Naive B cell (primary cell): ENCODE measurements around the gene MPHOSPH10. TPM values are rescaled to one million over a fixed set of nuclear protein-coding genes. Genes with fewer than 3 reads are reported as not detected.
A peak's percentile ranks its signal among the peaks of the same experiment; 100 is the strongest.
"Not testable (repeated sequence)": the region's sequence is repeated elsewhere in the genome, so short reads cannot be mapped to it uniquely, and the experiment has no call there.

Experiments used
- ATAC-seq, 2 donors: fragments of 150-1000 bp; cut with Tn5 transposase; 2 replicates each; pipeline ENCODE4 v1.10.0; 2021; ENCODE audit warnings: low read depth in 2 of 2, mild to moderate bottlenecking in 2 of 2, moderate library complexity in 2 of 2
- DNase-seq: peaks from one replicate; pipeline ENCODE4 v3.0.0; 2022
- H3K27ac Mint-ChIP-seq, 6 donors: one replicate each; pipeline ENCODE4 v1.8.0; 2020 to 2022; ENCODE audit warnings: mild to moderate bottlenecking in 6 of 6, mixed read lengths in 6 of 6, moderate library complexity in 5 of 6, inconsistent platforms in 2 of 6
- H3K27me3 Mint-ChIP-seq, 3 donors: one replicate each; pipeline ENCODE4 v1.8.0; 2021 to 2022; ENCODE audit warnings: mixed read lengths in 3 of 3, mild to moderate bottlenecking in 1 of 3
- H3K36me3 Mint-ChIP-seq, 2 donors: one replicate each; pipeline ENCODE4 v1.8.0; 2020 to 2022; ENCODE audit warnings: mixed read lengths in 2 of 2, inconsistent platforms in 1 of 2, mild to moderate bottlenecking in 1 of 2
- H3K4me1 Mint-ChIP-seq, 3 donors: one replicate each; pipeline ENCODE4 v1.8.0; 2020 to 2022; ENCODE audit warnings: mixed read lengths in 3 of 3, inconsistent platforms in 1 of 3, mild to moderate bottlenecking in 1 of 3, moderate library complexity in 1 of 3
- H3K4me3 Mint-ChIP-seq, 8 donors: one replicate each; pipeline ENCODE4 v1.8.0; 2020 to 2022; ENCODE audit warnings: mild to moderate bottlenecking in 8 of 8, mixed read lengths in 8 of 8, moderate library complexity in 8 of 8, inconsistent platforms in 2 of 8
- H3K9me3 Mint-ChIP-seq, 7 donors: one replicate each; pipeline ENCODE4 v1.8.0; 2020 to 2022; ENCODE audit warnings: mixed read lengths in 7 of 7, mild to moderate bottlenecking in 5 of 7, inconsistent platforms in 2 of 7, moderate library complexity in 1 of 7
- polyA plus RNA-seq, 6 donors: library from polyadenylated mRNA; unstranded; fragments of 300-500 nt; fragmentation: Illumina TruSeq; gene quantifications; one replicate each; pipeline ENCODE4 v1.2.3, GENCODE V29; 2021; ENCODE audit warnings: low read depth in 6 of 6

The MPHOSPH10 gene
- polyA plus RNA-seq, 6 donors from 2014 or later: 10.5 to 27.4 (median 22.2) TPM

GRCh38 chr2:71156573-71156972 lies 26.1 kb downstream of the MPHOSPH10 start:
- Mint-ChIP-seq H3K9me3 (no peaks in the 10 kb centered on the region), H3K4me3 (no peak overlapping the region), H3K4me1 (peaks cover 7 to 8% (median 8%) of the 10 kb centered on the region in 3 donors), H3K36me3 (no peaks in the 10 kb centered on the region), H3K27ac (no peak overlapping the region), H3K27me3 (peaks cover 6 to 19% (median 10%) of the 10 kb centered on the region in 3 donors)
- ATAC-seq: no peak
- no peak for DNase-seq

GRCh38 chr2:71157124-71157793 lies 26.8 kb downstream of the MPHOSPH10 start:
- peak overlapping the region in 1 of 8 donors; percentile 6 for H3K4me3 Mint-ChIP-seq
- H3K36me3 Mint-ChIP-seq: no peaks in the 10 kb centered on the region

GRCh38 chr2:71166812-71167211 lies 36.4 kb downstream of the MPHOSPH10 start:
- no peak for ATAC-seq
- Mint-ChIP-seq H3K4me3 (no peak overlapping the region), H3K36me3 (no peaks in the 10 kb centered on the region), H3K27me3 (peaks cover 0 to 28% (median 18%) of the 10 kb centered on the region in 3 donors), H3K9me3 (no peaks in the 10 kb centered on the region), H3K4me1 (no peaks in the 10 kb centered on the region), H3K27ac (no peak overlapping the region)
- DNase-seq: no peak

More at GRCh38 chr2:71157124-71157793, 26.8 kb downstream of the MPHOSPH10 start:
- Mint-ChIP-seq H3K27ac (peak overlapping the region in 2 of 6 donors; percentile 16 to 65), H3K9me3 (no peaks in the 10 kb centered on the region), H3K27me3 (peaks cover 6 to 23% (median 14%) of the 10 kb centered on the region in 3 donors), H3K4me1 (peaks cover 7 to 8% (median 8%) of the 10 kb centered on the region in 3 donors)
- DNase-seq: peak; percentile 52
- peak; percentile 78 to 86 for ATAC-seq

DNA sequence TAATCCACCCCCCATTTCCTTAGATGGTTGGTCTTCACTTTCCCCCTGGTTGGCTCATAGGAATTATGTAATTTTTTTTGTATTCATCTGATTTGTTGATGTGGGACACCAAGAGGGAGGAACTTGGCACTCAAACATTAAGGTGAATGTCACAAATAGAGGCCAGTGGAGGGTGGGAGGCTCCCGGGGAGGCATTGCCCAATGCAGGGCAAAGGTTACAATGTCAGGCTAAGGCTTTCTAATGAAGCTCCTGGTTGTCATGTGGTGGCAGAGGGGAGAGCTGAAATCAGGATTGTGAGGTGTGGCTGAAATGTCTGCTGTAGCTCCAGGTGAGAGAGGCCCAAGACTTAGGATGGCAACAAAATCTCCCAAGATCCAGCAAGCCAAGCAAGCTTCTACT lies 42.7 kb downstream of the MPHOSPH10 start:
- Mint-ChIP-seq H3K4me1 (peaks cover 0 to 4% (median 0%) of the 10 kb centered on the region in 3 donors), H3K9me3 (no peaks in the 10 kb centered on the region), H3K27me3 (no peaks in the 10 kb centered on the region), H3K4me3 (no peak overlapping the region), H3K36me3 (no peaks in the 10 kb centered on the region), H3K27ac (no peak overlapping the region)
- ATAC-seq (no peak), DNase-seq (no peak)

GRCh38 chr2:71174207-71174606 lies 43.8 kb downstream of the MPHOSPH10 start:
- no peak for ATAC-seq
- Mint-ChIP-seq H3K4me1 (peaks cover 0 to 4% (median 0%) of the 10 kb centered on the region in 3 donors), H3K4me3 (no peak overlapping the region), H3K27ac (no peak overlapping the region), H3K36me3 (no peaks in the 10 kb centered on the region), H3K27me3 (no peaks in the 10 kb centered on the region), H3K9me3 (no peaks in the 10 kb centered on the region)
- DNase-seq: no peak

GRCh38 chr2:71178836-71179235 lies 48.4 kb downstream of the MPHOSPH10 start:
- not testable (repeated sequence) for H3K36me3 Mint-ChIP-seq, H3K27ac Mint-ChIP-seq, H3K27me3 Mint-ChIP-seq, H3K4me1 Mint-ChIP-seq, DNase-seq, ATAC-seq, H3K9me3 Mint-ChIP-seq
- peak overlapping the region in 1 of 8 donors; percentile 73 for H3K4me3 Mint-ChIP-seq

- no peaks in the 10 kb centered on the region for H3K9me3 Mint-ChIP-seq
- peaks cover 0 to 4% (median 0%) of the 10 kb centered on the region in 3 donors for H3K4me1 Mint-ChIP-seq
- no peaks in the 10 kb centered on the region for H3K27me3 Mint-ChIP-seq
- ATAC-seq: no peak
- no peaks in the 10 kb centered on the region for H3K36me3 Mint-ChIP-seq
- DNase-seq: no peak
- H3K4me3 Mint-ChIP-seq: no peak overlapping the region
- H3K27ac Mint-ChIP-seq: no peak overlapping the region
These were observed 50.9 kb downstream of the MPHOSPH10 start for GRCh38 chr2:71181316-71181715.

DNA sequence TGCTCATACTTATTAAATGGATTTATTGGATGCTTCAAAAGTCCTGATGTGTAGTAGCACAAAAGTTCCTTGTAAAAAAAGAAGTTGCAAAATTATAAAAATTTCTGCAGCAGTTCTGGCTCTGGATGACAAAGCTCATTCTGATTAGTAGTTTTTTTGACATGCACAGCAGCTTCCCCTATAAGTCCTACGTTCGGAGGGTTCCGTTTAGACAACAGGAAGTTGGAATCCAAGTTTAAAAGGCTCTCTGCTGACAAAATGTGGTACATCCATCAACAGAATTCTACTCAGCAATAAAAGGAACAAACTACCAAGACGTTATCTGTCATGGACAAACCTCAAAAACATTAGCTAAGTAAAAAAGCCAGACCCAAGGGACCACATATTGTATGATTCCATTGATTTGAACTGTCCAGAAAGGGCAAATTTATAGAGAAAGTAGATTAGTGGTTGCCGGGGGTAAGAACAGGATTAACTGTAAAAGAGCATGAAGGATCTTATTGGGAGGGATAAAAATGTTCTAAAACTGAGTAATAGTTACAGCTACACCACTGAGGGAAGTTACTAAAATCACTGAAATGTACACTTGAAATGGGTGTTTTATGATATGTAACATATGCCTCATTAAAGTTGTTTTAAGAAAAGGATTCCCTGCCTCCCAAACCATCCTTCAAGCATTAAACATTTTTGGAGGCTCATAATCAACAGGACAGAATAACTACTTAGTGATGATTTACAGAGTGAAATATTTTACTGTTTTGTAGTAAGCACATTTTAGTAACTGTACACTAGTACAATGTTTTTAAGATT lies 53.1 kb downstream of the MPHOSPH10 start:
- not testable (repeated sequence) for H3K9me3 Mint-ChIP-seq, H3K27ac Mint-ChIP-seq, H3K4me3 Mint-ChIP-seq, H3K4me1 Mint-ChIP-seq, H3K36me3 Mint-ChIP-seq, DNase-seq, H3K27me3 Mint-ChIP-seq
- peak in 1 of 2 donors; percentile 55 for ATAC-seq

DNA sequence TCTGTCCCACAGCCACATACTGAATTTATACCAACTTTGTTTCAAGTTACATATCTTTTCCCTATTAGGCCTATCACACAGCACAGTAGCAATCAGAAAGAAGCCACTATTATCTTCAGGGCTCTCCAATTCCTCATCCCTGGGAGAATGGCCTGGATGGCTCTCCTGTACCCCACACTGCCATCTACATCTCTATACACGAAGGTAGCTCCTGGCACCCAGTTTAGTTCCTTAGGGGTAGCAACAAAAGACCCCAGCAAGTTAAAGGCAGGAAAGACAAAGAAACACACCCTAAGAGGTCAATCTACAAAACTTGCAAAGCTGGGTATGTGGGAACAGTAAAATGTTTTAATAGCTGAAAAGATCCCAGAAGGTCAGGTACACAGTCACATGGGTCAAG lies 56.5 kb downstream of the MPHOSPH10 start:
- no peaks in the 10 kb centered on the region for H3K27me3 Mint-ChIP-seq
- peak overlapping the region in 1 of 6 donors; percentile 12 for H3K27ac Mint-ChIP-seq
- H3K9me3 Mint-ChIP-seq: no peaks in the 10 kb centered on the region
- no peak for DNase-seq
- no peak for ATAC-seq
- no peak overlapping the region for H3K4me3 Mint-ChIP-seq
- H3K36me3 Mint-ChIP-seq: peaks cover 7 to 11% of the 10 kb centered on the region in 2 donors
- peaks cover 0 to 7% (median 0%) of the 10 kb centered on the region in 3 donors for H3K4me1 Mint-ChIP-seq

DNA sequence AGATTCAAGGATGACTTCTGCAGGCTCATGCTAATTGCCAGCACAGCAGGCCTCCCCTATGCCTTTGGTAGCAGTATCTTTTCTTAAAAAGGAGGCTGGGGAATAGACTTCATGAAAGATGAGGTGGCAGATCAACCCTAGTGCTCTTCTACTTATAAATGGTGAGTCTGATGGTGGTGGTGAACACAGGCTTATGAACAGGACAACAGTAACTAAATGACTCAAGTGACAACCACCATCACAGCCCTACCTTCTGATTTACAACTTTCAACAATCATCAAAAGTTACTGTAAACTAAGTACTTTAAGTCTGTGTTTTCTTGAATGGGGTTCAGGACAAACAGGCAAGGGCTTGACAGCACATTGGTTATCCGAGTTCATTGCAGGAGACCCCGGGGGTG lies 57.2 kb downstream of the MPHOSPH10 start:
- Mint-ChIP-seq H3K4me1 (peaks cover 0 to 7% (median 0%) of the 10 kb centered on the region in 3 donors), H3K9me3 (peaks cover 0 to 3% (median 0%) of the 10 kb centered on the region in 7 donors), H3K27me3 (no peaks in the 10 kb centered on the region), H3K4me3 (no peak overlapping the region), H3K27ac (no peak overlapping the region), H3K36me3 (peaks cover 7 to 11% of the 10 kb centered on the region in 2 donors)
- no peak for ATAC-seq
- DNase-seq: no peak

DNA sequence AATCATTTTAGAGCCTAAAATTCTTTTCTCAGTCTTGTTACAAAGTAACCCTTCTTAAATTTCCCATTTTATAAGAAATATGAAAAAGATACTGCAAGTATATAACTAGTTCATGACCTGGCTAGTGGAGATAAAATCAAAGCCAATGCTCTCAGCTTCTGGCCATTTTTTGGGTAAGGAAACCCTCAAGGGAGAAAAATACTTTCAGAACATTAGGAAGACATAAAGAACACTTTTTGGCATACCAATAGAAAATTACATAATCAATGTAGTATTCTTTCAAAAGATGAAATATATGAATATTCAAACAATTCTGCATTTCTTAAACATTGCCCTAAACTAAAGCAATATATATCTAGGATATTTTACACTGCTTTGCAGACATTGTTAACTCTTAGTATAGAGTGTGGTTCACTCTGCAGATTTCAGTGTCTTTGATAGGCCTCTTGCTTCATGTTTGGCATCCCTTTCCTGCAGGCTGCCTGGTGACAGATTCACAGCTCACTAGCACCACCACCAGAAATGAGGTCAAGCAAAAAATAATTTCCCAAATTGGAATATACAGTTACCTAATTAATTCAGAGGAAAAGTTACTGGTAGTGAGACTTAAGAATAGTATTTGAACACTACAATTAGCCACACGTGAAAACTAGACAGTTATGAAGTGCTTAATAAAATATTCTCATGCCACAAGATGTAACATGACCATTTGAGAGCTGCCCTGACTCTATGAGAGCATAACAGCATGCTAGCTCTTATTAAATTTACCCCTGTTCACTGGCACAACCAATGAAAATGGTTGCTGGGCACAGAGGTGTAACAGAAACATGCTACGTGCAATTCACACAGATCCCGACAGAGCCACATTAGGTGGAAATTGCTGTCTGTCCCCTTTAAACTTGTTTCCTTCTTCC lies 60.5 kb downstream of the MPHOSPH10 start:
- Mint-ChIP-seq H3K9me3 (peaks cover 0 to 13% (median 5%) of the 10 kb centered on the region in 7 donors), H3K36me3 (peaks cover 18 to 25% of the 10 kb centered on the region in 2 donors), H3K27me3 (no peaks in the 10 kb centered on the region), H3K4me1 (peaks cover 0 to 3% (median 0%) of the 10 kb centered on the region in 3 donors), H3K27ac (no peak overlapping the region), H3K4me3 (no peak overlapping the region)
- ATAC-seq (no peak), DNase-seq (no peak)

DNA sequence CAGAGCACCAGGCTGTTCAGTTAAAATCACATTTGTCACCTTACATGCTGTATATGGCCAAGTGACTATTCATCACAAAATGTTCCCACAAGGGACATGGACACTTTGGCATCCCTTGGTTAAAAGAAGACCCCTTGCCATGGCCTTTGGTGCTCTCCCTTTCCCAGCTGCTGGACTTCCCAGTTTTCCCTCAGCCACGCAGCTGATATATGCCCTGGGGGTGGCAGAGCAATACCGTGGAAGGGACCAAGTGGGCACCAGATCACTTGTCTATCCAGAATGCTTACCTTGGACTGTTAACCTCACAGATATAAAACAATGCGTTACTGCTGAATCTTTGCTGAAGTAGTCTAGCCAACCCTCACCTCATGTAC lies 61.1 kb downstream of the MPHOSPH10 start:
- no peak overlapping the region for H3K4me3 Mint-ChIP-seq
- peaks cover 0 to 3% (median 0%) of the 10 kb centered on the region in 3 donors for H3K4me1 Mint-ChIP-seq
- ATAC-seq (no peak), DNase-seq (no peak)
- no peak overlapping the region for H3K27ac Mint-ChIP-seq
- H3K36me3 Mint-ChIP-seq: peaks cover 25 to 30% of the 10 kb centered on the region in 2 donors
- H3K9me3 Mint-ChIP-seq: peaks cover 0 to 16% (median 5%) of the 10 kb centered on the region in 7 donors
- H3K27me3 Mint-ChIP-seq: no peaks in the 10 kb centered on the region
